Loucy (cell line): ENCODE measurements around the gene ZNF750.

Experiments
- EZH2phosphoT487 ChIP-seq: fragments of 200-600 bp; IDR thresholded peaks from 2 replicates; pipeline ENCODE4 v1.6.1; 2018; ENCODE audit warnings: antibody characterized with exemption, mild to moderate bottlenecking, moderate library complexity, borderline replicate concordance
- TF ChIP-seq, protein P1 (sequence below): fragments of 200-600 bp; sonication (generic); conservative IDR thresholded peaks from 2 replicates; pipeline ENCODE4 v1.5.1; 2014; ENCODE audit warnings: mild to moderate bottlenecking, antibody characterized with exemption, low read length

DNA sequence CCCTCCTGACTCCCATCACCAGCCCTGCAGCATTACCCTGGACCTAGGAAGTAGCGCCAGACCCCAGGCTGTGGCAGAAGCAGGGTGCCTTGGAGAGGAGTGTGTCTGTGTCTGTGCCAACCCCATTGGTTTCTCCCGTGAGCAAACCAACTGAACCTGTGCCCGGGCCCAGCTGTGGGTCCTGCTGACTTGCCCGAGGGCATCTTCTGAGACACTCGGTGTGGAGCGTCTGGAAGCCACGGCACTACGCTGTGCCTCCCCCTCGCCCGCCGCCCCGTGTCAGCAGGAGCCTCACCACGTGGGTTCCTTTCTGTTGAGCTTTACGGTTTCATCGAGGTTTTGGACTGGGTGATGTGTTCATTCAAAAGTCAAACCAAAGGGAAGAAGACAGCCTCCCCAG lies 27.8 kb downstream of the ZNF750 start:
- TF ChIP-seq, protein P1, sequence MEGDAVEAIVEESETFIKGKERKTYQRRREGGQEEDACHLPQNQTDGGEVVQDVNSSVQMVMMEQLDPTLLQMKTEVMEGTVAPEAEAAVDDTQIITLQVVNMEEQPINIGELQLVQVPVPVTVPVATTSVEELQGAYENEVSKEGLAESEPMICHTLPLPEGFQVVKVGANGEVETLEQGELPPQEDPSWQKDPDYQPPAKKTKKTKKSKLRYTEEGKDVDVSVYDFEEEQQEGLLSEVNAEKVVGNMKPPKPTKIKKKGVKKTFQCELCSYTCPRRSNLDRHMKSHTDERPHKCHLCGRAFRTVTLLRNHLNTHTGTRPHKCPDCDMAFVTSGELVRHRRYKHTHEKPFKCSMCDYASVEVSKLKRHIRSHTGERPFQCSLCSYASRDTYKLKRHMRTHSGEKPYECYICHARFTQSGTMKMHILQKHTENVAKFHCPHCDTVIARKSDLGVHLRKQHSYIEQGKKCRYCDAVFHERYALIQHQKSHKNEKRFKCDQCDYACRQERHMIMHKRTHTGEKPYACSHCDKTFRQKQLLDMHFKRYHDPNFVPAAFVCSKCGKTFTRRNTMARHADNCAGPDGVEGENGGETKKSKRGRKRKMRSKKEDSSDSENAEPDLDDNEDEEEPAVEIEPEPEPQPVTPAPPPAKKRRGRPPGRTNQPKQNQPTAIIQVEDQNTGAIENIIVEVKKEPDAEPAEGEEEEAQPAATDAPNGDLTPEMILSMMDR, result no peak
- no peak for TF ChIP-seq EZH2phosphoT487
